ENCODE results near the gene OCA2.

- TF ChIP-seq CTCF (conservative IDR thresholded peaks at IDR 0.05; ENCODE audit: low read length), result no peak
- no peak for TF ChIP-seq EZH2phosphoT487 (IDR thresholded peaks at IDR 0.05; ENCODE audit: borderline replicate concordance, low read depth, low read length)
Observed at GRCh38 chr15:28120359-28120640, 21.2 kb upstream of the OCA2 start.
